A673 (cell line): ENCODE measurements around the gene RAB2B. TPM values are rescaled to one million over a fixed set of nuclear protein-coding genes. Genes with fewer than 3 reads are reported as not detected.

ENCODE experiments used
- BruUV-seq: library from RNA; stranded (reverse); fragments of 400-500 nt; replicated peaks from 2 replicates; lab custom pipeline; 2021; lab: Mats Ljungman, UMichigan
- CTCF ChIA-PET: fragments of 300-600 bp; sonication (Branson Sonifier 250); formaldehyde crosslinking; loops from one replicate; lab custom pipeline; 2022; ENCODE audit warnings: antibody characterized with exemption; lab: Charles Lee
- POLR2A ChIA-PET: fragments of 300-600 bp; sonication (Branson Sonifier 250); formaldehyde crosslinking; loops from one replicate; lab custom pipeline; 2022; ENCODE audit warnings: antibody characterized with exemption; ENCODE audit not compliant: low non-redundant PET; lab: Charles Lee
- DNase-seq: peaks from one replicate; pipeline ENCODE4 v3.0.0-alpha.2; 2015; ENCODE audit warnings: low spot score
- H3K27ac ChIP-seq: fragments of 200-600 bp; sonication (generic); 2 replicates; pipeline ENCODE4 v1.5.1; 2016; ENCODE audit warnings: mixed run types, low read depth, mild to moderate bottlenecking, mixed read lengths, antibody characterized with exemption, low read length; ENCODE audit not compliant: poor library complexity, severe bottlenecking
- H3K27me3 ChIP-seq: fragments of 200-600 bp; sonication (generic); replicated peaks from 2 replicates; pipeline ENCODE4 v1.6.1; 2017; ENCODE audit warnings: mixed run types, low read depth, mild to moderate bottlenecking, mixed read lengths, antibody characterized with exemption, low read length; ENCODE audit not compliant: insufficient read depth, poor library complexity
- H3K36me3 ChIP-seq: fragments of 200-600 bp; sonication (generic); 2 replicates; pipeline ENCODE4 v1.6.1; 2016; ENCODE audit warnings: mixed run types, mild to moderate bottlenecking, mixed read lengths, antibody characterized with exemption, low read length; ENCODE audit not compliant: insufficient read depth, poor library complexity, severe bottlenecking
- H3K4me1 ChIP-seq: fragments of 200-600 bp; sonication (generic); 2 replicates; pipeline ENCODE4 v1.6.1; 2017; ENCODE audit warnings: mixed run types, mild to moderate bottlenecking, mixed read lengths, antibody characterized with exemption, low read length; ENCODE audit not compliant: insufficient read depth, poor library complexity, severe bottlenecking
- H3K4me3 ChIP-seq: fragments of 200-600 bp; sonication (generic); 2 replicates; pipeline ENCODE4 v1.5.1; 2016; ENCODE audit warnings: low read depth, mixed run types, mild to moderate bottlenecking, mixed read lengths, low read length; ENCODE audit not compliant: poor library complexity, severe bottlenecking
- H3K9me3 ChIP-seq: fragments of 200-600 bp; sonication (generic); 2 replicates; pipeline ENCODE4 v1.6.1; 2016; ENCODE audit warnings: mixed run types, low read depth, mild to moderate bottlenecking, mixed read lengths, antibody characterized with exemption, low read length; ENCODE audit not compliant: poor library complexity, severe bottlenecking
- EZH2 ChIP-seq: fragments of 200-600 bp; sonication (generic); IDR thresholded peaks from 2 replicates; pipeline ENCODE4 v1.6.1; 2017; ENCODE audit warnings: borderline replicate concordance, low read depth, mild to moderate bottlenecking, mixed read lengths, antibody characterized with exemption, low read length; ENCODE audit not compliant: poor library complexity, severe bottlenecking
- intact Hi-C: fragments of 100-400 bp; cut with micrococcal nuclease; formaldehyde crosslinking; loops from one replicate; pipeline ENCODE4 v1.10.0; 2022; ENCODE audit not compliant: unreplicated experiment
- total RNA-seq: library from RNA; stranded (reverse); gene quantifications from 2 replicates; pipeline ENCODE4 v1.2.3, GENCODE V29; 2021
- TF ChIP-seq, protein P1 (sequence below): fragments of 300-800, 200-600 bp; sonication (generic); conservative IDR thresholded peaks from 2 replicates; pipeline ENCODE4 v1.5.1; 2017; ENCODE audit warnings: low read depth, mild to moderate bottlenecking, antibody characterized with exemption, low read length, moderate library complexity, mixed read lengths

The RAB2B gene
- total RNA-seq, 1 experiment from 2014 or later = 37.1 TPM

DNA sequence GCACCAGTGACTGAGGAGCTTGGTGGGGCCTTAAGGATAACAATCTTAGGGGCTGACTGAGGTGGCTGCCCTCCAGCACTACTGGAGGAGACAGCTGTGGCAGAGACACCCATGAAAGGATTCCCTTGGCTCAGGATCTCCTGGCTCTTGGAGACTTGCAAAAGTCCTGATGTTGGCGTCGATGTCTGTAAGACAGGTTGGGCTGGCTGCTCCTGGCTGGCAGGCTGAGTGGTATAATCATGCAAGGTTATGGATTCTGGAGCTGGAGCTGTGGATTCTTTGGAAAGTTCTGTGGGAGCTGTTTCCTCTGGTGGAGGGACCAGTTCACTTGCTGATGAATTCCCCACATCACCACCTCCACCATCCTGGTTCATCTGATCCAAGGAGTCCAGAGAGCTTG lies 45.6 kb downstream of the RAB2B start:
- TF ChIP-seq EZH2 = no peak
- TF ChIP-seq, protein P1, sequence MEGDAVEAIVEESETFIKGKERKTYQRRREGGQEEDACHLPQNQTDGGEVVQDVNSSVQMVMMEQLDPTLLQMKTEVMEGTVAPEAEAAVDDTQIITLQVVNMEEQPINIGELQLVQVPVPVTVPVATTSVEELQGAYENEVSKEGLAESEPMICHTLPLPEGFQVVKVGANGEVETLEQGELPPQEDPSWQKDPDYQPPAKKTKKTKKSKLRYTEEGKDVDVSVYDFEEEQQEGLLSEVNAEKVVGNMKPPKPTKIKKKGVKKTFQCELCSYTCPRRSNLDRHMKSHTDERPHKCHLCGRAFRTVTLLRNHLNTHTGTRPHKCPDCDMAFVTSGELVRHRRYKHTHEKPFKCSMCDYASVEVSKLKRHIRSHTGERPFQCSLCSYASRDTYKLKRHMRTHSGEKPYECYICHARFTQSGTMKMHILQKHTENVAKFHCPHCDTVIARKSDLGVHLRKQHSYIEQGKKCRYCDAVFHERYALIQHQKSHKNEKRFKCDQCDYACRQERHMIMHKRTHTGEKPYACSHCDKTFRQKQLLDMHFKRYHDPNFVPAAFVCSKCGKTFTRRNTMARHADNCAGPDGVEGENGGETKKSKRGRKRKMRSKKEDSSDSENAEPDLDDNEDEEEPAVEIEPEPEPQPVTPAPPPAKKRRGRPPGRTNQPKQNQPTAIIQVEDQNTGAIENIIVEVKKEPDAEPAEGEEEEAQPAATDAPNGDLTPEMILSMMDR = no peak
- CTCF ChIA-PET = no interaction called here
- Histone ChIP-seq H3K36me3 (peaks cover 64% of the 10 kb centered on the region), H3K27ac (no peak overlapping the region), H3K27me3 (no peaks in the 10 kb centered on the region), H3K4me3 (no peak overlapping the region), H3K4me1 (peaks cover 9% of the 10 kb centered on the region), H3K9me3 (no peaks in the 10 kb centered on the region)
- no peak for DNase-seq
- intact Hi-C loops = no loop called here
- POLR2A ChIA-PET = no interaction called here
- no TSS peak for BruUV-seq

DNA sequence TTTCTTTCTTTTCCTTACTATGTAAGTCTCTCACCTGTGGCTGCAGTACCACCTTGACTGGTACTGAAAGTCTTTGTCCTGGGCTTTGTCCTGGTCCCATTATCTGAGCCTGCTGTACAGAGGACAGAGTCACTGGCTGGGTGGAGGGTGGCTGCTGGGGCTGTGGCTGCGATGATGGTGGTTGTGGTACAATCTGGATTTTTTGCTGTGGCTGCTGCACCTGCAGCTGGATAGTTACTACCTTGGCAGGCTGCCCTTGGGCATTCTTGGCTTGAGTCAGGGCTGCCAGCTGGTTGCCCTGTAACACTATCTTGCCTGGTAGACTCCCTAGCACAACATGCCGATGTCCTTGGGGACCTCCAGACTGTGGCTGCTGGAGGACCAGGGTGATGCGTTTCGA lies 47.8 kb downstream of the RAB2B start:
- TF ChIP-seq EZH2 = no peak
- TF ChIP-seq, protein P1 = no peak
- Histone ChIP-seq H3K4me1 (no peaks in the 10 kb centered on the region), H3K4me3 (no peak overlapping the region), H3K27ac (no peak overlapping the region), H3K27me3 (no peaks in the 10 kb centered on the region), H3K9me3 (no peaks in the 10 kb centered on the region), H3K36me3 (peaks cover 86% of the 10 kb centered on the region)
- CTCF ChIA-PET = no interaction called here
- DNase-seq = no peak
- POLR2A ChIA-PET = no interaction called here
- no TSS peak for BruUV-seq
- intact Hi-C loops = no loop called here

DNA sequence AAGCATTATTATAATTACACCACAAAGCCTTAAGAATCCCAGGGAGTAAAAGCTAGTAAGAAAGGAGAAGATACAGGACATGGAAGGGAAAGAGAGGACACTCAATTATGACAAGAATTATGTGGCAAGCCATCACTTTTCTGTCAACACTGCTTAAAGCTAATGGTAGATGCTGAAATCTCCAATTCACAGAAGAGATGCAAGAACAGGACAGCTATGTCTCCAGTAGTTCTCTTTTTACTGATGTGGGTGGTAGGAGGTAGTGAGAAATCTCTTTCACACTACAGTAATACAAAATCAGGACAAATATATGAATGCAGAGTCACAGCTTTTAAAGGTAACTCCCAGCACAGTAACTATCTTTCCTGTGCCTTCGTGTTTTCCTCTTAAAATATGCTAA lies 50.1 kb downstream of the RAB2B start:
- no peak for DNase-seq
- intact Hi-C loops = no loop called here
- POLR2A ChIA-PET = no interaction called here
- Histone ChIP-seq H3K27me3 (no peaks in the 10 kb centered on the region), H3K9me3 (no peaks in the 10 kb centered on the region), H3K27ac (no peak overlapping the region), H3K4me1 (no peaks in the 10 kb centered on the region), H3K4me3 (no peak overlapping the region), H3K36me3 (peaks cover 100% of the 10 kb centered on the region)
- CTCF ChIA-PET = no interaction called here
- TF ChIP-seq, protein P1 = no peak
- TF ChIP-seq EZH2 = no peak
- BruUV-seq = no TSS peak
